Esophagus muscularis mucosa (tissue), 4 donors: ENCODE results near the gene ELK4. TPM values are rescaled to one million over a fixed set of nuclear protein-coding genes. Genes with fewer than 3 reads are reported as not detected.

Experiments used
- DNase-seq: peaks from one replicate; pipeline ENCODE4 v3.0.0-alpha.2; 2017; ENCODE audit errors: extremely low spot score
- H3K27ac ChIP-seq, 4 donors: fragments of 200-600 bp; sonication (generic); replicated peaks in 1 of 4; 1 replicate in 3 of 4; 2 replicates in 1 of 4; pipeline ENCODE4 v1.5.1; 2016 to 2019; ENCODE audit warnings: mild to moderate bottlenecking in 1 of 4
- H3K27me3 ChIP-seq, 4 donors: fragments of 200-600 bp; sonication (generic); one replicate each; pipeline versions ENCODE4 v1.5.1 to v1.6.0; 2016 to 2019
- H3K36me3 ChIP-seq, 4 donors: fragments of 200-600 bp; sonication (generic); one replicate each; pipeline ENCODE4 v1.5.1; 2016 to 2019
- H3K4me1 ChIP-seq, 4 donors: fragments of 200-600 bp; sonication (generic); one replicate each; pipeline ENCODE4 v1.5.1; 2016 to 2019
- H3K4me3 ChIP-seq, 4 donors: fragments of 200-600 bp; sonication (generic); 1 replicate in 2 of 4; 2 replicates in 2 of 4; pipeline ENCODE4 v1.5.1; 2016 to 2019; ENCODE audit warnings: mild to moderate bottlenecking in 4 of 4, moderate library complexity in 1 of 4
- H3K9me3 ChIP-seq, 4 donors: fragments of 200-600 bp; sonication (generic); 1 replicate in 3 of 4; 2 replicates in 1 of 4; pipeline ENCODE4 v1.5.1; 2016 to 2019
- CTCF ChIP-seq, 3 experiments: fragments of 200-600 bp in 2 of 3; fragments of 450-650 bp in 1 of 3; sonication (generic) in 2 of 3; IDR thresholded peaks; one replicate each; pipeline ENCODE4 v1.5.1; 2017 to 2019; ENCODE audit warnings: antibody characterized with exemption in 3 of 3, mild to moderate bottlenecking in 2 of 3, moderate library complexity in 1 of 3
- EP300 ChIP-seq: sonication (generic); formaldehyde crosslinking; IDR thresholded peaks from one replicate; pipeline ENCODE4 v1.6.1; 2017; ENCODE audit warnings: antibody characterized with exemption
- POLR2A ChIP-seq: fragments of 450-650 bp; IDR thresholded peaks from one replicate; pipeline ENCODE4 v1.6.1; 2017; ENCODE audit warnings: antibody characterized with exemption, moderate library complexity, mild to moderate bottlenecking, low read depth
- POLR2AphosphoS5 ChIP-seq, 2 donors: sonication (generic); formaldehyde crosslinking; IDR thresholded peaks; one replicate each; pipeline ENCODE4 v1.6.1; 2017; ENCODE audit warnings: antibody characterized with exemption in 2 of 2
- WGBS: methylation state at CpG from one replicate; pipeline ENCODE4 v1.1.5; 2018; 5-methylcytosine and 5-hydroxymethylcytosine counted together
- intact Hi-C: fragments of 100-400 bp; cut with DNase I; formaldehyde crosslinking; loops from one replicate; pipeline ENCODE4 v1.15.1; 2023
- total RNA-seq, 4 donors: library from RNA; depleted of rRNA; stranded (reverse); fragments of >200 nt; gene quantifications; one replicate each; pipeline versions ENCODE4 v1.1.0 to v1.2.1, GENCODE V29; 2016

Gene ELK4
- total RNA-seq, 4 donors from 2014 or later, result 18.7 to 23.2 (median 20.5) TPM

- TF ChIP-seq POLR2AphosphoS5 (IDR thresholded peaks at IDR 0.05) (no peak), POLR2A (no peak), CTCF (IDR thresholded peaks at IDR 0.05) (no peak), EP300 (no peak)
- DNase-seq, result no peak
- H3K36me3 ChIP-seq, result peaks cover 19 to 73% (median 54%) of the 10 kb centered on the region in 4 donors
- no peaks in the 10 kb centered on the region for H3K27me3 ChIP-seq
- H3K9me3 ChIP-seq, result no peaks in the 10 kb centered on the region
- no peak overlapping the region for H3K27ac ChIP-seq
- H3K4me3 ChIP-seq, result no peak overlapping the region
- intact Hi-C loops, result no loop called here
- H3K4me1 ChIP-seq, result peaks cover 0 to 10% (median 3%) of the 10 kb centered on the region in 4 donors
- WGBS, result 88% methylated on average over 2 of the region's 2 CpGs
Observed at GRCh38 chr1:205613854-205614412, 17.9 kb downstream of the ELK4 start.

DNA sequence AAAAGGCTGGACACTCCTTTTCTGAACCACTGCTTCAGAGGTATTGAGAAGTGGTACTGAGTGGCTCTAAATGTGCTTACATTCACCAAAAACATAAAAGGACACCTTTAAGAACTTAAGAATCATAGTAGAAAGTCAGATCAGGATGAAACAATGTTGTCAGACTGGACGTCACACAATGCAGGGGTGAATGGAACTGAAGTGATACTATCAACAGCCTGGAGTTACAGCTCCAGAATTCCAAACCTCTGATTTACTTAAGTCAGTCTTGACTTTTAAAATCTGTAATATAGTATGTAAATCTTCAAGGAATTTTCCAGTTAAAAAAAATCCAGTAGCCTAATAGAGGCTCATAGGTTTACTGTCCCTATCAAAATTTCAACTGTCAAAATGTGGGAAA is 19.3 kb downstream of the ELK4 start:
- Histone ChIP-seq H3K27me3 (no peaks in the 10 kb centered on the region), H3K36me3 (peaks cover 7 to 62% (median 40%) of the 10 kb centered on the region in 4 donors), H3K4me3 (no peak overlapping the region), H3K27ac (no peak overlapping the region), H3K4me1 (peaks cover 0 to 10% (median 3%) of the 10 kb centered on the region in 4 donors), H3K9me3 (no peaks in the 10 kb centered on the region)
- no peak for DNase-seq
- no peak for TF ChIP-seq CTCF (IDR thresholded peaks at IDR 0.05)
- TF ChIP-seq POLR2A, result no peak
- TF ChIP-seq POLR2AphosphoS5 (IDR thresholded peaks at IDR 0.05), result no peak
- TF ChIP-seq EP300, result no peak
- intact Hi-C loops, result no loop called here
- 95% methylated on average over 1 of the region's 1 CpG for WGBS

- Histone ChIP-seq H3K27ac (no peak overlapping the region), H3K4me3 (no peak overlapping the region), H3K36me3 (peaks cover 4 to 62% (median 37%) of the 10 kb centered on the region in 4 donors), H3K27me3 (no peaks in the 10 kb centered on the region), H3K9me3 (no peaks in the 10 kb centered on the region), H3K4me1 (peaks cover 0 to 10% (median 3%) of the 10 kb centered on the region in 4 donors)
- 93% methylated on average over 3 of the region's 3 CpGs for WGBS
- no peak for DNase-seq
- no peak for TF ChIP-seq EP300
- TF ChIP-seq CTCF (IDR thresholded peaks at IDR 0.05), result no peak
- TF ChIP-seq POLR2AphosphoS5 (IDR thresholded peaks at IDR 0.05), result no peak
- no peak for TF ChIP-seq POLR2A
- intact Hi-C loops, result no loop called here
Observed at GRCh38 chr1:205612104-205612503, 19.7 kb downstream of the ELK4 start.

GRCh38 chr1:205610901-205611466 is 20.8 kb downstream of the ELK4 start:
- intact Hi-C loops, result no loop called here
- Histone ChIP-seq H3K36me3 (peaks cover 4 to 62% (median 26%) of the 10 kb centered on the region in 4 donors), H3K27ac (no peak overlapping the region), H3K4me1 (peaks cover 0 to 10% (median 3%) of the 10 kb centered on the region in 4 donors), H3K27me3 (no peaks in the 10 kb centered on the region), H3K4me3 (no peak overlapping the region), H3K9me3 (no peaks in the 10 kb centered on the region)
- no peak for DNase-seq
- 73% methylated on average over 3 of the region's 3 CpGs for WGBS
- no peak for TF ChIP-seq POLR2AphosphoS5 (IDR thresholded peaks at IDR 0.05)
- no peak for TF ChIP-seq EP300
- no peak for TF ChIP-seq CTCF (IDR thresholded peaks at IDR 0.05)
- TF ChIP-seq POLR2A, result no peak
